ENCODE data around the gene DTX3.
"Not testable (repeated sequence)": the region's sequence is repeated elsewhere in the genome, so short reads cannot be mapped to it uniquely, and the experiment has no call there.

Gene DTX3

GRCh38 chr12:57636731-57637130, 32.1 kb downstream of the DTX3 start:
- not testable (repeated sequence) for DNase-seq

- DNase-seq = no peak
Measured at GRCh38 chr12:57637364-57637763, 32.7 kb downstream of the DTX3 start.

GRCh38 chr12:57638096-57638495, 33.5 kb downstream of the DTX3 start:
- DNase-seq = no peak

DNA sequence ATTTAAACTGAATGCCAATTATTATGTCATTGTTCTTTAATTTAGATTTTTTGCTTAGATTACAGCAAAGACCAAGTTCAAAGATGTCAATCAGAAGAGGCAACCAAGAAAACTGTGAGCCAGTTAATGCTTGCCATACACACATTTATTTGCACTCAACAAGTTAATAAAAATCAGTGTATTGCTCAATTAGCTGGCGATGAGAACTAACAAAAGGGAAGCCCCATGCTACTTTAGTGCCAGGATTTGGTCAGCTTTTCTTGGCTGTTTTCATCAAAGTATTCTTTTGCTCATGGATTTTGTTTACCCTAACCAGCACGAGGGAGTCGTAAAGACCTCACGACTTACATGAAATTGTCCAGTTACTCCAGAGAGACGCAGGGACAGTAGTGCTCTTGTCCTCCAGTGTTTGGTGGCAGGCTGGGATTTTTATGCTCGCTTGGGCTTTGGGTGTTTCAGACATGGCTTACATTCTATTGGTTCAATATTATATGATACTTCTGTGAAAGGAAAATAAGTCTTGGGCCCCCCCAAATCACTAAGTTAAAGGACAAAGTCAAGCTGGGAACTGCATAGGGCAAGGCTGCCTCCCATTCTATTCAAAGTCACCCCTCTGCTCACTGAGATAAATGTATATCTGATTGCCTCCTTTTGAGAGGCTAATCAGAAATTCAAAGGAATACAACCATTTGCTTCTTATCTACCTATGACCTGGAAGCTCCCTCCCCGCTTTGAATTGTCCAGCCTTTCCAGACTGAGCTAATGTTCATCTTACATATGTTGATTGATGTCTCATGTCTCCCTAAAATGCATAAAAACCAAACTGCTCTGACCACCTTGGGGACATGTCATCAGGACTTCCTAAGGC, 35.8 kb downstream of the DTX3 start:
- no peak for DNase-seq

- DNase-seq = no peak
Measured at GRCh38 chr12:57641699-57642442, 37.2 kb downstream of the DTX3 start.

DNA sequence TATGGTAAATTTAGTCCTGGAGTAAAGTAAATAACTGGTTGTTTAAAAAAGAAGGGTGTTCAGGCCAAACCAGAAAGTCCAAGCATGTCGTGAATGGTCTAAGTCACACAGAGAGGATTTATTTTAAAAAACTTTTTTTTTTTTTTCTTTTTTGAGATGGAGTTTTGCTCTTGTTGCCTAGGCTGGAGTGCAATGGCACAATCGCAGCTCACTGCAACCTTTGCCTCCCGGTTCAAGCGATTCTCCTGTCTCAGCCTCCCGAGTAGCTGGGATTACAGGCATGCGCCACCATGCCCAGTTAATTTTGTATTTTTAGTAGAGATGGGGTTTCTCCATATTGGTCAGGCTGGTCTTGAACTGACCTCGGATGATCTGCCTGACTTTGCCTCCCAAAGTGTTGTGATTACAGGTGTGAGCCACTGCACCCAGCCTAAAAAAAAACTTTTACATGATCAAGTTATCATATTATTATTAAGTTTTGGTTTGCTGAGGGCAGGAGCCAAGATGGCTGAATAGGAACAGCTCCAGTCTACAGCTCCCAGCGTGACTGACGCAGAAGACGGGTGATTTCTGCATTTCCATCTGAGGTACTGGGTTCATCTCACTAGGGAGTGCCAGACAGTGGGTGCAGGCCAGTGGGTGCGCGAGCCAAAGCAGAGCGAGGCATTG, 41.5 kb downstream of the DTX3 start:
- peak; percentile 15 for DNase-seq

GRCh38 chr12:57646659-57647049, 42.0 kb downstream of the DTX3 start:
- DNase-seq = not testable (repeated sequence)

DNA sequence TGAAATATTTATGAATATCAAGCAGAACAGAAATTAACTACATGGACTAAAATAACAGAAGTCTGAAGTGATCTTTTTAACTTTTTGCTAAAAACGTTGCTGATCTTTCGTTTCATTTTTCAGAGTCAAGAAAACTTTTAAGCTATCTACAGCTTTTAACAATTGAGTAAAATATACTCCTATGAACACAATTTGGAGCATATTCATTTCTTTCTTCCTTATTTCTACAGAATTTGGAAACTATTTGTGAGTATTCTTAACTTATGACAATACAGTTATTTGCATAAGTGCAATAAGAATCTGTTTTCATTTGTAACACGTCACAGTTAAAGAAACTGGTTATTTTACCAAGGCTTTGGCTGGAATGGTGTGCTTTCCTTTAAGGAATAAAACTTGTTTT, 49.4 kb downstream of the DTX3 start:
- no peak for DNase-seq

DNA sequence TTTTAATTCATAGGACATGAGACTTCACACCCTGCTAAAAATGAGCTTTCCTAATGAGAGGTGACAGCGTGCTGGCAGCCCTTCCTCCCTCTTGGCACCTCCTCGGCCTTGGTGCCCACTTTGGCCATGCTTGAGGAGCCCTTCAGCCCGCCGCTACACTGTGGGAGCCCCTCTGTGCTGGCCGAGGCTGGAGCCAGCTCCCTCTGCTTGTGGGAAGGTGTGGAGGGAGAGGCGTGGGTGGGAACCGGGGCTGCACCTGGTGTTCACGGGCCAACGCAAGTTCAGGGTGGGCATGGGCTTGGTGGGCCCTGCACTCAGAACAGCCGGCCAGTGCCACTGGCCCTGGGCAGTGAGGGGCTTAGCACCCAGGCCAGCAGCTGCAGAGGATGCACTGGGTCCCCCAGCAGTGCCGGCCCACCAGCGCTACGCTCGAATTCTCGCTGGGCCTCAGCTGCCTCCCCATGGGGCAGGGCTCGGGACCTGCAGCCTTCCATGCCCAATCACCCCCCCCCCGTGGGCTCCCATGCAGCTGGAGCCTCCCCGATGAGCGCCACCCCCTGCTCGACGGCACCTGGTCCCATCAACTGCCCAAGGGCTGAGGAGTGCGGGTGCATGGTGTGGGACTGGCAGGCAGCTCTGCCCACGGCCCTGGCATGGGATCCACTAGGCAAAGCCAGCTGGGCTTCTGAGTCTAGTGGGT, 51.1 kb downstream of the DTX3 start:
- no peak for DNase-seq

DNA sequence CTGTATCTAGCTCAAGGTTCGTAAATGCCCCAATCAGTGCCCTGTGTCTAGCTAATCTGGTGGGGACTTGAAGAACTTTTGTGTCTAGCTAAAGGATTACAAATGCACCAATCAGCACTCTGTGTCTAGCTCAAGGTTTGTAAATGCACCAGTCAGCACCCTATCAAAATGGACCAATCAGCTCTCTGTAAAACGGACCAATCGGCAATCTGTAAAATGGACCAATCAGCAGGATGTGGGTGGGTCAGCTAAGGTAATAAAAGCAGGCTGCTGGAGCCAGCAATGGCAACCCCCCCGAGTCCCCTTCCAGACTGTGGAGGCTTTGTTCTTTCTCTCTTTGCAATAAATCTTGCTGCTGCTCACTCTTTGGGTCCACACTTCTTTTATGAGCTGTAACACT, 51.8 kb downstream of the DTX3 start:
- not testable (repeated sequence) for DNase-seq

DNA sequence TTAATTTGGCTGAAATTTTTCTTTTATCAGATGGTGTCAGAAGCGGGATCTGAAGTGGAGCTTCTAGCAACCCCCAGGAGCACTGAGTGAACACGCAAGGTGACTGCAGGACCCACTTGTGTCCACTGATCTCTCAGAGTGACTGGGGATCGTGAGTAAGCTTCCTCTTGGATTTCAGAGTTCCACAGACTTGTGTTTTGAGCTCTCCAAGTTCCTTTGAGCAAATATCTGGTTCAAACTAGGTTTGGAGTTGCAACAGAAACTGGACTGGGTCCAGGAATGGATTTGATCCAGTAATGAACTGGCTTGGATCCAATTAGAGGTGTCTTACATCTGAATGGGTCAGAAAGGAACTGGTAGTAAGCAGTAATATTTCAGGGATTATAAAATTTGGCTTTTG, 53.1 kb downstream of the DTX3 start:
- DNase-seq = no peak

DNA sequence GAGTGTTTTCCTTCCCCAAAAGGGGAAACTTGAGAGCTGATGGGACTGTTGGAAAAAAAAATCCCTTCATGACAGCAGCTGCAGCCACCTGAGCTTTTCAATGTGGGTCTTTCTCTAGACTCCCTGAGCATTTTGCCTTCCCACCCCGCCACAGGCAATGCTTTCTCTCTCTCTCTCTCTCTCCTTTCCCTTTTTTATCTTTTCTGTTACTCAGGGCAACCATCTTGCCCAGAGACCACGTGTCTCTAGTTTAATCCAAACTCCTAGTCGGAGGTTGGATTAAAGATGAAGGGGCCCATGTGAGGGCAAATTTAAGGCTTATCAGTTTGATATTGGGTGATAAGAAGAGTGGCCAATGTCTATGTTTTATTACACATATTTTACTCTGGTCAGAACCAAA, 54.3 kb downstream of the DTX3 start:
- DNase-seq = no peak
